ENCODE results near the gene DYNLT4. TPM values are rescaled to one million over a fixed set of nuclear protein-coding genes. Genes with fewer than 3 reads are reported as not detected.
"Not testable (repeated sequence)": the region's sequence is repeated elsewhere in the genome, so short reads cannot be mapped to it uniquely, and the experiment has no call there.

The DYNLT4 gene
- polyA plus RNA-seq, 3 donors from 2014 or later = not detected

DNA sequence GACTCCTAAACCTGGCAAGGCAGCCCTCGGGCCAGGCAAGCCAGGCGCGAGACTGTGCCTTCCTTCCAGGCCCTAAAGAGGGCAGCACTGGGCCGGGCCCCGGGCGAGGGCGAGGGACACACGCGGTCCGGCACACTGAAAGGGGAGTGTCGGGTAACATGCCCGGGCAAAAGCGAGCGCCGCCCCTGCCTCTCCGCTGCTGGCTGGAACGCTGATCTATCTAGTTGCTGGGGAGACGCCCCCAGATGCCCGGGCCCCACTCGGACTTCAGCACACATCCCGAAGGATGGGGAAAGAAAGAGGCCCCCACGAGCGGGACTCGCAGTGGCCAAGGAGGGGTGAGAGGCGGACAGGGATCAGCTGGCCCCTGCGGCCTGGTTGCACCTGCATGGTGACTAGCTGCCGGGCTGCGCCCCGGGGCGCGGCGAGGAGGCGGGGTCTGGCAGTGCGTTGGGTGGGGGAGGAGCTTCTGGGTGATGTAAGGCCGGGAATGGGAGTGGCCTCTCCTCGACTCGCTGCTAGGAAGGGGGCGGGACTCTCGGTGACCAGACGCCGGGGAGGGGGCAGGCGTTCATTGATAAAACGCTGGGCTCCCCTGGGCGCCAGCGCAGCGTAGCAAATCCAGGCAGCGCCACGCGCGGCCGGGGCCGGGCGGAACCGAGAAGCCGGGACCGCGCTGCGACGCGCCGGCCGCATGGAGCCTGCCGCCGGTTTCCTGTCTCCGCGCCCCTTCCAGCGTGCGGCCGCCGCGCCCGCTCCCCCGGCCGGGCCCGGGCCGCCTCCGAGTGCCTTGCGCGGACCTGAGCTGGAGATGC lies 7.2 kb downstream of the DYNLT4 start, which contains the start of gene PLK3:
TSS of gene PLK3 (plus strand) at position 608 of the 815 bp plus-strand sequence. CDS start at position 695, 87 bp downstream.
- no peaks in the 10 kb centered on the region for H3K9me3 Mint-ChIP-seq
- H3K4me1 Mint-ChIP-seq = peaks cover 22 to 23% of the 10 kb centered on the region in 2 donors
- peak; percentile 96 to 98 (median 98) for DNase-seq
- peak within 1 kb of the TSS; percentile 95 to 99 (median 98) for H3K27ac Mint-ChIP-seq
- no peaks in the 10 kb centered on the region for H3K36me3 Mint-ChIP-seq
- H3K4me3 Mint-ChIP-seq = peak within 1 kb of the TSS; percentile 96 to 99 (median 98)
- H3K27me3 Mint-ChIP-seq (ENCODE audit: low read depth in 3 of 3) = peaks cover 2 to 7% (median 4%) of the 10 kb centered on the region in 3 donors

GRCh38 chr1:44798481-44799365 lies 8.4 kb downstream of the DYNLT4 start:
- no peaks in the 10 kb centered on the region for H3K36me3 Mint-ChIP-seq
- H3K27me3 Mint-ChIP-seq (ENCODE audit: low read depth in 3 of 3) = peaks cover 2 to 9% (median 4%) of the 10 kb centered on the region in 3 donors
- H3K4me1 Mint-ChIP-seq = peaks cover 22 to 23% of the 10 kb centered on the region in 2 donors
- peak overlapping the region; percentile 6 to 98 (median 46) for H3K4me3 Mint-ChIP-seq
- peak overlapping the region; percentile 85 to 99 (median 96) for H3K27ac Mint-ChIP-seq
- DNase-seq = no peak
- H3K9me3 Mint-ChIP-seq = no peaks in the 10 kb centered on the region

GRCh38 chr1:44797886-44798285 lies 9.3 kb downstream of the DYNLT4 start:
- H3K4me1 Mint-ChIP-seq = peaks cover 22 to 23% of the 10 kb centered on the region in 2 donors
- not testable (repeated sequence) for H3K9me3 Mint-ChIP-seq; H3K36me3 Mint-ChIP-seq; H3K27me3 Mint-ChIP-seq (ENCODE audit: low read depth in 3 of 3); DNase-seq
- H3K4me3 Mint-ChIP-seq = peak overlapping the region in 1 of 5 donors; percentile 18
- peak overlapping the region in 4 of 6 donors; percentile 16 to 95 (median 51) for H3K27ac Mint-ChIP-seq

DNA sequence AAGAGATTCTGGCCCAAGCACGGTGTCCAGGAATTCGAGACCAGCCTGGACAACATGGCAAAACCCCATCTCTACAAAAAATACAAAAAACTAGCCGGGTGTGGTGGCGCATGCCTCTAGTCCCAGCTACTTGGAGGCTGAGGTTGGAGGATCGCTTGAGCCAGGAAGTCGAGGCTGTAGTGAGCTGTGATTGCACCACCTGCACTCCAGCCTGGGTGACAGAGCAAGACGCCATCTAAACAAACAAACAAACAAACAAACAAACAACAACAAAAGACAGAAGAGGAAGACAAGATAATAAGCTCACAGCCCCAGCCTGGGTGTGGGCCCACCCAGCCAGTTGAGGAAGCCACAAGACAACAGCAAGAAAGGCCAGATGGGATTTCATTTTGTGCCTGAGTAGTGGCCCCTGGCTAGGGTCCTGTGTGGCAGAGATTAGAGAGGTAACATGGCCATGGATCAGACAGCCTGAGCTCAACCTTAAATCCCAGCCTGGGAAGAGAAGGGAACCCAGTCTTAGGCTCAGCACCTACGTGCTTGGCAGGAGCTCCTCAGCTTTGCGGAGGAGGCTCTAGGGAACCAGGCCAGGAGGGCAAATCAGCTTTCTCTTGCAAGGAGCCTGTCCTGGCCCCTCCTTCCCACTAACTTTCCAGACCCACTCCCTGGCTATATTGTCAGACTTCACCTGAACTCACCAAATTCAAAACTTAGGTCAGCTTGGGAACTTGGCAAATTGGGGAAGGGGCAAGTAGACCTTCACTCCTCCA lies 14.2 kb downstream of the DYNLT4 start:
- H3K4me1 Mint-ChIP-seq = no peaks in the 10 kb centered on the region
- no peaks in the 10 kb centered on the region for H3K36me3 Mint-ChIP-seq
- peaks cover 0 to 4% (median 2%) of the 10 kb centered on the region in 3 donors for H3K27me3 Mint-ChIP-seq (ENCODE audit: low read depth in 3 of 3)
- H3K27ac Mint-ChIP-seq = peak overlapping the region in 2 of 6 donors; percentile 20 to 81
- no peak for DNase-seq
- H3K9me3 Mint-ChIP-seq = no peaks in the 10 kb centered on the region
- no peak overlapping the region for H3K4me3 Mint-ChIP-seq

DNA sequence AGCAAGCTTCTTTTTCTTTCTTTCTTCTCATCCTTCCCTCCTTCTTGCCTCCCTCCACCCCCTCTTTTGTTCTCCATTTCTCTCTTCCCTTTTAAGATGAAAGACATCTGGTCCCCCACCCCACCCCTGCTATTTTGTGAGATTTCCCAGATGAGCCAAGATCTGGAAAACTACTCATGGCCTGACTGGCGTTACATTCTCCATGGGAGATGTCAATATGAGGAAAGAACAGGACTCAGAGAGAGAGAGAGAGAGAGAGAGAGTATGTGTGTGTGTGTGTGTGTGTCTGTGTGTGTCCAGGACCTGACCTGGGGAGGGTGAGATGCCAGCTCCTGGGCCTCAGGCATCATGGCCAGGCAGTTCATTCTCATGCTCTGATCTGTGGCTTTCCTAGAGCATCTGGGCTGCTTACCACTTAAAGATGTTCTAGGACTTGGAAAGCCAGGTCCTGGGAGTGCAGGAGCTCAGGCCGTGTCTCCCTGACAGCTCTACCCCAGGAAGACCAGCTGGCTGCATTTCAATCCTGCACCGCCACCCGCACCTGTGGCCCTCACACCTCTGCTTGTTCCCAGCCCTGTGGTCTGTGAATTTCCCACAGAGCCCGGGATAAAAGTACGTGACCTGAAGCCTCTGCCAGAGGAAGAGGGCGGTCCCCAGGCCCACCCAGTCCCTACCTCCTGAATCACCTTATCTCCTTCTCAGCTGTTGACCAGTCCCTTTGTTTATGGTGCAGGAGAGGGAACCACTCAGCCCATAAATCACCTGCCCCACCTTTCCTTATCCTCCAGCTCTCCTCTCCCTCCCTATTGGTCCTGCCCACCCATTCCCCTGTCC lies 16.0 kb downstream of the DYNLT4 start:
- Mint-ChIP-seq H3K4me1 (peaks cover 4 to 6% of the 10 kb centered on the region in 2 donors), H3K27me3 (ENCODE audit: low read depth in 3 of 3) (peaks cover 0 to 4% (median 2%) of the 10 kb centered on the region in 3 donors), H3K36me3 (no peaks in the 10 kb centered on the region), H3K4me3 (no peak overlapping the region), H3K27ac (peak overlapping the region in 2 of 6 donors; percentile 35 to 38), H3K9me3 (no peaks in the 10 kb centered on the region)
- no peak for DNase-seq

- no peak for DNase-seq
- peaks cover 0 to 4% (median 0%) of the 10 kb centered on the region in 3 donors for H3K27me3 Mint-ChIP-seq (ENCODE audit: low read depth in 3 of 3)
- H3K27ac Mint-ChIP-seq = peak within 1 kb of the TSS in 5 of 6 donors; percentile 6 to 85 (median 34)
- no peaks in the 10 kb centered on the region for H3K36me3 Mint-ChIP-seq
- no peaks in the 10 kb centered on the region for H3K9me3 Mint-ChIP-seq
- H3K4me1 Mint-ChIP-seq = peaks cover 27 to 31% of the 10 kb centered on the region in 2 donors
- H3K4me3 Mint-ChIP-seq = peak within 1 kb of the TSS in 1 of 5 donors; percentile 17
Observed at GRCh38 chr1:44788120-44788860, 18.9 kb downstream of the DYNLT4 start, which contains the start of gene BEST4. Gene BEST4 (minus strand): TSS chr1:44788170. CDS start chr1:44787705, 465 bp downstream.

- no peak overlapping the region for H3K4me3 Mint-ChIP-seq
- peaks cover 29 to 34% of the 10 kb centered on the region in 2 donors for H3K4me1 Mint-ChIP-seq
- H3K27ac Mint-ChIP-seq = no peak overlapping the region
- DNase-seq = no peak
- no peaks in the 10 kb centered on the region for H3K36me3 Mint-ChIP-seq
- peaks cover 0 to 3% (median 0%) of the 10 kb centered on the region in 3 donors for H3K27me3 Mint-ChIP-seq (ENCODE audit: low read depth in 3 of 3)
- no peaks in the 10 kb centered on the region for H3K9me3 Mint-ChIP-seq
Observed at GRCh38 chr1:44787506-44787905, 19.6 kb downstream of the DYNLT4 start.

GRCh38 chr1:44786841-44787426 lies 20.2 kb downstream of the DYNLT4 start:
- Mint-ChIP-seq H3K4me1 (peaks cover 29 to 34% of the 10 kb centered on the region in 2 donors), H3K36me3 (no peaks in the 10 kb centered on the region), H3K4me3 (peak overlapping the region; percentile 71 to 78 (median 74)), H3K27ac (peak overlapping the region; percentile 52 to 97 (median 94)), H3K9me3 (no peaks in the 10 kb centered on the region), H3K27me3 (ENCODE audit: low read depth in 3 of 3) (peaks cover 0 to 2% (median 0%) of the 10 kb centered on the region in 3 donors)
- no peak for DNase-seq

GRCh38 chr1:44786138-44786840 lies 20.9 kb downstream of the DYNLT4 start:
- Mint-ChIP-seq H3K36me3 (peaks cover under 1 to 5% (median 4%) of the 10 kb centered on the region in 3 donors), H3K27me3 (ENCODE audit: low read depth in 3 of 3) (peaks cover 0 to 2% (median 0%) of the 10 kb centered on the region in 3 donors), H3K4me1 (peaks cover 30 to 34% of the 10 kb centered on the region in 2 donors), H3K9me3 (no peaks in the 10 kb centered on the region), H3K4me3 (peak overlapping the region; percentile 71 to 78 (median 74)), H3K27ac (peak overlapping the region; percentile 52 to 97 (median 94))
- peak; percentile 79 to 82 (median 80) for DNase-seq

GRCh38 chr1:44785501-44786137 lies 21.5 kb downstream of the DYNLT4 start:
- Mint-ChIP-seq H3K4me3 (peak overlapping the region; percentile 71 to 78 (median 74)), H3K36me3 (peaks cover 3 to 11% (median 7%) of the 10 kb centered on the region in 3 donors), H3K4me1 (peaks cover 30 to 34% of the 10 kb centered on the region in 2 donors), H3K9me3 (no peaks in the 10 kb centered on the region), H3K27ac (peak overlapping the region; percentile 73 to 97 (median 90)), H3K27me3 (ENCODE audit: low read depth in 3 of 3) (peaks cover 0 to 2% (median 0%) of the 10 kb centered on the region in 3 donors)
- no peak for DNase-seq

Data from immature natural killer cell (primary cell).